ENCODE data around the gene RDH12.

The RDH12 gene

GRCh38 chr14:67765192-67765834 lies 63.6 kb downstream of the RDH12 start (continued):
- no peak for TF ChIP-seq OSR1 (CRISPR knock-in tag; IDR thresholded peaks at IDR 0.05)
- no peak for TF ChIP-seq RARB (CRISPR knock-in tag; IDR thresholded peaks at IDR 0.05)

GRCh38 chr14:67766035-67766680 lies 64.5 kb downstream of the RDH12 start:
- TF ChIP-seq CSRNP3 (CRISPR knock-in tag; IDR thresholded peaks at IDR 0.05) (no peak), CSDC2 (CRISPR knock-in tag; IDR thresholded peaks at IDR 0.05) (no peak), ZFP3 (CRISPR knock-in tag; IDR thresholded peaks at IDR 0.05) (no peak), BACH2 (CRISPR knock-in tag; IDR thresholded peaks at IDR 0.05; ENCODE audit: borderline replicate concordance) (no peak), OSR1 (CRISPR knock-in tag; IDR thresholded peaks at IDR 0.05) (no peak), ESRRG (CRISPR knock-in tag; IDR thresholded peaks at IDR 0.05) (no peak), ARNTL (CRISPR knock-in tag; IDR thresholded peaks at IDR 0.05; ENCODE audit: borderline replicate concordance, low read depth) (no peak), ZNF565 (CRISPR knock-in tag; conservative IDR thresholded peaks at IDR 0.05; ENCODE audit: low read depth) (no peak), ISL1 (CRISPR knock-in tag; IDR thresholded peaks at IDR 0.05) (no peak), POU6F1 (CRISPR knock-in tag; IDR thresholded peaks at IDR 0.05; ENCODE audit: borderline replicate concordance, low read depth) (no peak), PATZ1 (CRISPR knock-in tag; IDR thresholded peaks at IDR 0.05; ENCODE audit: borderline replicate concordance) (no peak), TCF4 (CRISPR knock-in tag; IDR thresholded peaks at IDR 0.05; ENCODE audit: borderline replicate concordance) (no peak), TSHZ2 (CRISPR knock-in tag; IDR thresholded peaks at IDR 0.05) (no peak), ZFP30 (CRISPR knock-in tag; IDR thresholded peaks at IDR 0.05) (no peak), CREB5 (CRISPR knock-in tag; IDR thresholded peaks at IDR 0.05; ENCODE audit: low read depth) (no peak), GLIS3 (CRISPR knock-in tag; IDR thresholded peaks at IDR 0.05) (no peak), ZNF8 (CRISPR knock-in tag; IDR thresholded peaks at IDR 0.05) (no peak)
- no peak for ATAC-seq

- ATAC-seq = no peak
- TF ChIP-seq GLIS3 (CRISPR knock-in tag; IDR thresholded peaks at IDR 0.05) (no peak), ZFP30 (CRISPR knock-in tag; IDR thresholded peaks at IDR 0.05) (no peak), POU6F1 (CRISPR knock-in tag; IDR thresholded peaks at IDR 0.05; ENCODE audit: borderline replicate concordance, low read depth) (no peak), OSR1 (CRISPR knock-in tag; IDR thresholded peaks at IDR 0.05) (no peak), PPARA (CRISPR knock-in tag; IDR thresholded peaks at IDR 0.05; ENCODE audit: borderline replicate concordance) (no peak), ZC3H10 (CRISPR knock-in tag; IDR thresholded peaks at IDR 0.05) (no peak), CSRNP3 (CRISPR knock-in tag; IDR thresholded peaks at IDR 0.05) (no peak), ZNF70 (CRISPR knock-in tag; IDR thresholded peaks at IDR 0.05) (no peak), ZNF8 (CRISPR knock-in tag; IDR thresholded peaks at IDR 0.05) (no peak), ISL1 (CRISPR knock-in tag; IDR thresholded peaks at IDR 0.05) (no peak), ZNF565 (CRISPR knock-in tag; conservative IDR thresholded peaks at IDR 0.05; ENCODE audit: low read depth) (no peak), SNAI2 (CRISPR knock-in tag; IDR thresholded peaks at IDR 0.05) (no peak), PATZ1 (CRISPR knock-in tag; IDR thresholded peaks at IDR 0.05; ENCODE audit: borderline replicate concordance) (no peak), TCF4 (CRISPR knock-in tag; IDR thresholded peaks at IDR 0.05; ENCODE audit: borderline replicate concordance) (no peak), ZFP3 (CRISPR knock-in tag; IDR thresholded peaks at IDR 0.05) (no peak)
Measured at GRCh38 chr14:67768219-67768618, 66.5 kb downstream of the RDH12 start.
